Pons (tissue), 1 donor: ENCODE data around the gene FAM219B.

ENCODE experiments used
- DNase-seq: peaks from one replicate; pipeline ENCODE4 v3.0.0-alpha.2; 2016; ENCODE audit warnings: low spot score

The FAM219B gene

GRCh38 chr15:74873036-74873755, 33.5 kb downstream of the FAM219B start, which contains the start of gene SCAMP2:
SCAMP2 (minus strand) TSS chr15:74873365; CDS start chr15:74873255, 110 bp downstream.
- peak; percentile 96 for DNase-seq

- DNase-seq, result no peak
Measured at GRCh38 chr15:74872702-74873035, 34.0 kb downstream of the FAM219B start.

GRCh38 chr15:74870436-74871215, 36.0 kb downstream of the FAM219B start:
- DNase-seq, result peak; percentile 42

- peak; percentile 83 for DNase-seq
Measured at GRCh38 chr15:74869726-74870407, 36.8 kb downstream of the FAM219B start.

GRCh38 chr15:74869372-74869725, 37.3 kb downstream of the FAM219B start:
- DNase-seq, result no peak

- DNase-seq, result peak; percentile 67
Measured at GRCh38 chr15:74868059-74868458, 38.6 kb downstream of the FAM219B start.

- DNase-seq, result no peak
Measured at GRCh38 chr15:74867466-74868038, 39.1 kb downstream of the FAM219B start.

GRCh38 chr15:74866090-74866489, 40.6 kb downstream of the FAM219B start:
- no peak for DNase-seq

GRCh38 chr15:74865316-74865715, 41.3 kb downstream of the FAM219B start:
- DNase-seq, result no peak

- no peak for DNase-seq
Measured at GRCh38 chr15:74864296-74864695, 42.4 kb downstream of the FAM219B start.

- no peak for DNase-seq
Measured at GRCh38 chr15:74863239-74864056, 43.2 kb downstream of the FAM219B start.

- DNase-seq, result no peak
Measured at GRCh38 chr15:74858369-74858740, 48.3 kb downstream of the FAM219B start.

GRCh38 chr15:74857671-74858368, 48.8 kb downstream of the FAM219B start:
- no peak for DNase-seq

GRCh38 chr15:74857082-74857655, 49.5 kb downstream of the FAM219B start:
- no peak for DNase-seq

- no peak for DNase-seq
Measured at GRCh38 chr15:74856537-74856936, 50.1 kb downstream of the FAM219B start.

- no peak for DNase-seq
Measured at GRCh38 chr15:74855857-74856256, 50.8 kb downstream of the FAM219B start.

- no peak for DNase-seq
Measured at GRCh38 chr15:74854453-74855022, 52.1 kb downstream of the FAM219B start.

- no peak for DNase-seq
Measured at GRCh38 chr15:74851960-74852359, 54.7 kb downstream of the FAM219B start.

GRCh38 chr15:74850393-74850792, 56.3 kb downstream of the FAM219B start:
- DNase-seq, result no peak
